ENCODE results near the gene ADGB.
"Not testable (repeated sequence)": the region's sequence is repeated elsewhere in the genome, so short reads cannot be mapped to it uniquely, and the experiment has no call there.

The ADGB gene

GRCh38 chr6:146598772-146599405, at the start of gene ADGB:
Gene ADGB, plus strand, starts transcription at chr6:146598972. Its CDS starts 69 bp downstream, at chr6:146599041.
- peak within 1 kb of the TSS; percentile 49 to 74 for H3K4me3 Mint-ChIP-seq

GRCh38 chr6:146550911-146551310, 47.9 kb upstream of the ADGB start:
- no peaks in the 10 kb centered on the region for H3K9me3 Mint-ChIP-seq
- ATAC-seq (replicated peaks) (no peak), DNase-seq (no peak)
- no peak overlapping the region for H3K27ac Mint-ChIP-seq
- no peaks in the 10 kb centered on the region for H3K4me1 Mint-ChIP-seq
- H3K27me3 Mint-ChIP-seq: no peaks in the 10 kb centered on the region
- no peaks in the 10 kb centered on the region for H3K36me3 Mint-ChIP-seq
- H3K4me3 Mint-ChIP-seq: no peak overlapping the region

More at GRCh38 chr6:146598772-146599405, at the start of gene ADGB:
- Mint-ChIP-seq H3K27me3 (peaks cover 11 to 25% of the 10 kb centered on the region in 2 donors), H3K9me3 (peaks cover 2 to 4% of the 10 kb centered on the region in 2 donors), H3K27ac (no peak within 1 kb of the TSS), H3K36me3 (no peaks in the 10 kb centered on the region), H3K4me1 (peaks cover 3 to 8% of the 10 kb centered on the region in 2 donors)
- ATAC-seq (replicated peaks) (peak in 1 of 2 donors; percentile 31), DNase-seq (no peak)

- no peak overlapping the region for H3K4me3 Mint-ChIP-seq
- no peaks in the 10 kb centered on the region for H3K36me3 Mint-ChIP-seq
- H3K27ac Mint-ChIP-seq: no peak overlapping the region
- H3K27me3 Mint-ChIP-seq: no peaks in the 10 kb centered on the region
- H3K4me1 Mint-ChIP-seq: no peaks in the 10 kb centered on the region
- no peaks in the 10 kb centered on the region for H3K9me3 Mint-ChIP-seq
- no peak for DNase-seq
- ATAC-seq (replicated peaks): no peak
Observed at GRCh38 chr6:146551545-146551944, 47.2 kb upstream of the ADGB start.

GRCh38 chr6:146553377-146554135, 45.2 kb upstream of the ADGB start:
- H3K4me3 Mint-ChIP-seq: no peak overlapping the region
- H3K27me3 Mint-ChIP-seq: no peaks in the 10 kb centered on the region
- no peak for ATAC-seq (replicated peaks)
- no peaks in the 10 kb centered on the region for H3K4me1 Mint-ChIP-seq
- no peak overlapping the region for H3K27ac Mint-ChIP-seq
- no peak for DNase-seq
- H3K36me3 Mint-ChIP-seq: no peaks in the 10 kb centered on the region
- no peaks in the 10 kb centered on the region for H3K9me3 Mint-ChIP-seq

GRCh38 chr6:146560607-146561006, 38.2 kb upstream of the ADGB start:
- Mint-ChIP-seq H3K4me1 (no peaks in the 10 kb centered on the region), H3K9me3 (peaks cover 0 to 3% of the 10 kb centered on the region in 2 donors), H3K27me3 (no peaks in the 10 kb centered on the region), H3K36me3 (no peaks in the 10 kb centered on the region), H3K4me3 (no peak overlapping the region), H3K27ac (no peak overlapping the region)
- ATAC-seq (replicated peaks) (no peak), DNase-seq (no peak)

- not testable (repeated sequence) for DNase-seq; ATAC-seq (replicated peaks); H3K36me3 Mint-ChIP-seq; H3K9me3 Mint-ChIP-seq; H3K4me3 Mint-ChIP-seq; H3K27ac Mint-ChIP-seq; H3K27me3 Mint-ChIP-seq; H3K4me1 Mint-ChIP-seq
Observed at GRCh38 chr6:146566661-146567060, 32.1 kb upstream of the ADGB start.

- not testable (repeated sequence) for ATAC-seq (replicated peaks); DNase-seq; H3K27ac Mint-ChIP-seq; H3K4me1 Mint-ChIP-seq; H3K9me3 Mint-ChIP-seq; H3K36me3 Mint-ChIP-seq; H3K27me3 Mint-ChIP-seq; H3K4me3 Mint-ChIP-seq
Observed at GRCh38 chr6:146568619-146569018, 30.2 kb upstream of the ADGB start.

- DNase-seq: no peak
- Mint-ChIP-seq H3K27me3 (no peaks in the 10 kb centered on the region), H3K4me1 (no peaks in the 10 kb centered on the region), H3K4me3 (no peak overlapping the region), H3K36me3 (no peaks in the 10 kb centered on the region), H3K9me3 (peaks cover 4 to 10% of the 10 kb centered on the region in 2 donors), H3K27ac (no peak overlapping the region)
- no peak for ATAC-seq (replicated peaks)
Observed at GRCh38 chr6:146574211-146574610, 24.6 kb upstream of the ADGB start.

- Mint-ChIP-seq H3K27ac (no peak overlapping the region), H3K36me3 (no peaks in the 10 kb centered on the region), H3K27me3 (no peaks in the 10 kb centered on the region), H3K9me3 (peaks cover 4 to 7% of the 10 kb centered on the region in 2 donors), H3K4me1 (no peaks in the 10 kb centered on the region), H3K4me3 (no peak overlapping the region)
- no peak for DNase-seq
- no peak for ATAC-seq (replicated peaks)
Observed at GRCh38 chr6:146578054-146578453, 20.7 kb upstream of the ADGB start.

- H3K27me3 Mint-ChIP-seq: no peaks in the 10 kb centered on the region
- DNase-seq (no peak), ATAC-seq (replicated peaks) (no peak)
- no peaks in the 10 kb centered on the region for H3K4me1 Mint-ChIP-seq
- no peak overlapping the region for H3K4me3 Mint-ChIP-seq
- H3K9me3 Mint-ChIP-seq: peaks cover 0 to 2% of the 10 kb centered on the region in 2 donors
- H3K36me3 Mint-ChIP-seq: no peaks in the 10 kb centered on the region
- no peak overlapping the region for H3K27ac Mint-ChIP-seq
Observed at GRCh38 chr6:146581968-146582367, 16.8 kb upstream of the ADGB start.

GRCh38 chr6:146582857-146583256, 15.9 kb upstream of the ADGB start:
- H3K4me3 Mint-ChIP-seq: no peak overlapping the region
- H3K27ac Mint-ChIP-seq: no peak overlapping the region
- no peaks in the 10 kb centered on the region for H3K4me1 Mint-ChIP-seq
- H3K27me3 Mint-ChIP-seq: no peaks in the 10 kb centered on the region
- ATAC-seq (replicated peaks) (no peak), DNase-seq (no peak)
- H3K36me3 Mint-ChIP-seq: no peaks in the 10 kb centered on the region
- H3K9me3 Mint-ChIP-seq: peaks cover 0 to 2% of the 10 kb centered on the region in 2 donors

- Mint-ChIP-seq H3K9me3 (peaks cover 0 to 2% of the 10 kb centered on the region in 2 donors), H3K36me3 (no peaks in the 10 kb centered on the region), H3K4me3 (no peak overlapping the region), H3K4me1 (no peaks in the 10 kb centered on the region), H3K27ac (no peak overlapping the region), H3K27me3 (no peaks in the 10 kb centered on the region)
- DNase-seq (no peak), ATAC-seq (replicated peaks) (no peak)
Observed at GRCh38 chr6:146583966-146584365, 14.8 kb upstream of the ADGB start.

GRCh38 chr6:146587459-146587858, 11.3 kb upstream of the ADGB start:
- DNase-seq (no peak), ATAC-seq (replicated peaks) (no peak)
- Mint-ChIP-seq H3K9me3 (no peaks in the 10 kb centered on the region), H3K4me1 (no peaks in the 10 kb centered on the region), H3K36me3 (no peaks in the 10 kb centered on the region), H3K4me3 (no peak overlapping the region), H3K27ac (no peak overlapping the region), H3K27me3 (no peaks in the 10 kb centered on the region)

GRCh38 chr6:146590492-146590891, 8.3 kb upstream of the ADGB start:
- H3K4me1 Mint-ChIP-seq: no peaks in the 10 kb centered on the region
- no peaks in the 10 kb centered on the region for H3K36me3 Mint-ChIP-seq
- H3K27ac Mint-ChIP-seq: no peak overlapping the region
- DNase-seq: no peak
- H3K4me3 Mint-ChIP-seq: no peak overlapping the region
- no peak for ATAC-seq (replicated peaks)
- H3K27me3 Mint-ChIP-seq: no peaks in the 10 kb centered on the region
- no peaks in the 10 kb centered on the region for H3K9me3 Mint-ChIP-seq

GRCh38 chr6:146592451-146592850, 6.3 kb upstream of the ADGB start:
- no peak overlapping the region for H3K4me3 Mint-ChIP-seq
- ATAC-seq (replicated peaks) (no peak), DNase-seq (no peak)
- no peaks in the 10 kb centered on the region for H3K9me3 Mint-ChIP-seq
- H3K27me3 Mint-ChIP-seq: no peaks in the 10 kb centered on the region
- no peaks in the 10 kb centered on the region for H3K36me3 Mint-ChIP-seq
- H3K4me1 Mint-ChIP-seq: no peaks in the 10 kb centered on the region
- H3K27ac Mint-ChIP-seq: no peak overlapping the region

Measured in stimulated activated naive B cell treated with anti-CD40 and anti-IgM and Interleukin-4, amounts not matched to agents 10 μg/mL and 1 μg/mL and 100 μg/mL, for 72 hours (primary cell).